ENCODE results near the gene CFAP20DC.
A peak's percentile ranks its signal among the peaks of the same experiment; 100 is the strongest.
"Not testable (repeated sequence)": the region's sequence is repeated elsewhere in the genome, so short reads cannot be mapped to it uniquely, and the experiment has no call there.

The CFAP20DC gene

DNA sequence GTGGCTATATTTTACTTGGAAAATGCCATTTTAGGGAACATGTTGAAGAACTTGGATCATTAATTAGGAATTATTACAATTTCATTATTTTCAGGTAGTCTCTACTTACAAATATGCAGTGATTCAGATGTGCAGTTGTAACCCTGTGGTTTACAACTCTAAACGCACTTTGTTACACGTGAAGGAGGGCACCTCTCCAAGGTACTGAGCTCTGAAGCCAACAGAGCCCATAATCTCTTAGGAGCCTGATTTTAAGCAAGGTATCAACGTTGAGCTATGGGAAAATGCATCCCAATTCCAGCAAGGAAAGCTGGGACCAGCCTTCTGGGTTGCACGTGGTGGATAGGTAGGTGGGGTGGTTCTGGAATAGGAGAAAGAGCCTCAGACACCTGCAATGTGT, 301.8 kb downstream of the CFAP20DC start:
- H3K4me3 Mint-ChIP-seq, result no peak overlapping the region
- no peak for DNase-seq (ENCODE audit: low spot score in 2 of 2)
- H3K4me1 Mint-ChIP-seq, result no peaks in the 10 kb centered on the region
- H3K36me3 Mint-ChIP-seq, result no peaks in the 10 kb centered on the region
- no peaks in the 10 kb centered on the region for H3K9me3 Mint-ChIP-seq
- H3K27ac Mint-ChIP-seq, result no peak overlapping the region
- ATAC-seq, result no peak

DNA sequence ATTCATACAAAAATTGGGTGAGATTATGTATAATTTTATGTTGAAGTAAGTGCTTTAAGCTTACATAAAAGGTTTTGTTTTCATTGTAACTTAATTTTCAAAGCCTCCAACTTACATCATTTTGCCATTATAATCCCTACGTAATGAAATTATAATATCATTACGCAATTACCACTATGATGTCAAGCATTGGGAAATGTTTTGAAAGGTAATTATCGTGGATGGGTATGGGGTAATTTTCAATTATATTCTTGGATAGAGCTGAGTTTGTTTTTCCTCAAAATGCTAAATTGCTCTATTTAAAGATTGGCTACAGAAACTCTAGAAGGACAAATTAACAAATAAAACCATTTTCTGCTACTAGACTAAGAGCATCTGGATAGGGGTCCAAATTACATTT, 303.1 kb downstream of the CFAP20DC start:
- H3K4me1 Mint-ChIP-seq, result no peaks in the 10 kb centered on the region
- H3K4me3 Mint-ChIP-seq, result no peak overlapping the region
- no peak overlapping the region for H3K27ac Mint-ChIP-seq
- no peaks in the 10 kb centered on the region for H3K36me3 Mint-ChIP-seq
- DNase-seq (ENCODE audit: low spot score in 2 of 2), result no peak
- H3K9me3 Mint-ChIP-seq, result no peaks in the 10 kb centered on the region
- ATAC-seq, result no peak

DNA sequence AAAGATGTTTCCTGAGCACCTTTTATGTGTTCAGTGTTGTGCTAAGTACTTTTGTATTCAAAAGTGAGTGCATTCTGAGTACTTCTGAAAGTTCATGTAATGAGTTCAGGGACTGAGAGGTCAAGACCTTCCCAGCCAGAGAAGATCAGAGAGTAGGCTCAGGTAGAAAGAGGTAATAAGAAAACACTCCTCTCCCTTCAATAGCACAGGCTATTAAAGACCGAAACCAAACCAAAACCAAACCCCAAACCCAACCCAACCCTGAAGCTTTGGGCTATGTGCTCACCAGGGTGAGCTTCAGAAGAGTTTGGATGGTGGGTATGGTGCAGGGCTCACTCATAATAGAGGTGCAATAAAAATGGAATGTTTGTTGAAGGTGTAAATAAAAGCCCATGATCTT, 306.5 kb downstream of the CFAP20DC start:
- Mint-ChIP-seq H3K9me3 (no peaks in the 10 kb centered on the region), H3K4me3 (no peak overlapping the region), H3K27ac (no peak overlapping the region), H3K36me3 (no peaks in the 10 kb centered on the region), H3K4me1 (no peaks in the 10 kb centered on the region)
- ATAC-seq (no peak), DNase-seq (ENCODE audit: low spot score in 2 of 2) (no peak)

DNA sequence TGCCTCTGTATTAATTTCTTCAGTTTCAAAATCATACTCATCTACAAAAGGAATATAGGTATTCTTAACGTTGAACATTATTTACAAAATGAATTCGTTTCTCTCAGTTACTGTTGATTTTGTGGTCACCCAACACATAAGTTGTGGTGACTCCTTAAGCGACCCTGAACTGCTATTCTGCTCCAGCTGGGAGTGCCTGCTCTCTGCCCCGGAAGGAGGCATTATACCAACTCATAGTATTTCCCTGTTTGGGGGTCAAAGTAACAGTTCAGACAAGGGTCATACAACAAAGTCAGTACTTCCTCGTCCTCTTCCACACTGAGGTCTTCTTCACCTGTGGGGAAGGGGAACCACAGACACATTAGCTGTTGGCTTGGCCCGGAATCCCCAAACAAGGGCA, 307.6 kb downstream of the CFAP20DC start:
- no peaks in the 10 kb centered on the region for H3K9me3 Mint-ChIP-seq
- H3K4me1 Mint-ChIP-seq, result no peaks in the 10 kb centered on the region
- no peak overlapping the region for H3K4me3 Mint-ChIP-seq
- no peaks in the 10 kb centered on the region for H3K36me3 Mint-ChIP-seq
- no peak for DNase-seq (ENCODE audit: low spot score in 2 of 2)
- no peak overlapping the region for H3K27ac Mint-ChIP-seq
- no peak for ATAC-seq

DNA sequence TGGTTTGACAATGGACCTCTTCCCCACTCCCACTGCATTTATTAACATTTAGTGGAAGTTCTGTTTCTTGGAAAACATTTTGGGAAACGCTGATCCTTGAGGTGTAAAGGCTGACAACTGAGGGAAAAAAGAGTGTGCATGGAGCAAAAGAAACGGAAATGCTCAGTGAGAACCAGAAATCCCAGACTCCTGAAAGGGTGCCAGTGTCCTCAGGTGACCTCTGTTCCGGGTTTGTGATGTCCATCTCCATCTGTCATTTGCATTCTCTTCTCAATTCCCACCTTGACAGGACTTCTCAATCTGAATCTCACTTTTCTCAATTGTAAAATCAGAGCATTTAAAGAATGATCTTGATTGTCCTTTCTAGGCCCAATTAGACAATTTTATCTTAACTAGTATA, 312.2 kb downstream of the CFAP20DC start:
- Mint-ChIP-seq H3K36me3 (no peaks in the 10 kb centered on the region), H3K4me3 (no peak overlapping the region), H3K9me3 (no peaks in the 10 kb centered on the region), H3K4me1 (no peaks in the 10 kb centered on the region), H3K27ac (no peak overlapping the region)
- DNase-seq (ENCODE audit: low spot score in 2 of 2) (no peak), ATAC-seq (no peak)

- Mint-ChIP-seq H3K4me3 (no peak overlapping the region), H3K9me3 (no peaks in the 10 kb centered on the region), H3K36me3 (no peaks in the 10 kb centered on the region), H3K27ac (no peak overlapping the region), H3K4me1 (no peaks in the 10 kb centered on the region)
- DNase-seq (ENCODE audit: low spot score in 2 of 2) (no peak), ATAC-seq (no peak)
These were observed 318.2 kb downstream of the CFAP20DC start for GRCh38 chr3:58731673-58732072.

- ATAC-seq (peak; percentile 34), DNase-seq (ENCODE audit: low spot score in 2 of 2) (no peak)
- no peak overlapping the region for H3K4me3 Mint-ChIP-seq
- H3K4me1 Mint-ChIP-seq, result no peaks in the 10 kb centered on the region
- H3K27ac Mint-ChIP-seq, result no peak overlapping the region
- no peaks in the 10 kb centered on the region for H3K36me3 Mint-ChIP-seq
- H3K9me3 Mint-ChIP-seq, result no peaks in the 10 kb centered on the region
These were observed 321.1 kb downstream of the CFAP20DC start for GRCh38 chr3:58728723-58729122.

DNA sequence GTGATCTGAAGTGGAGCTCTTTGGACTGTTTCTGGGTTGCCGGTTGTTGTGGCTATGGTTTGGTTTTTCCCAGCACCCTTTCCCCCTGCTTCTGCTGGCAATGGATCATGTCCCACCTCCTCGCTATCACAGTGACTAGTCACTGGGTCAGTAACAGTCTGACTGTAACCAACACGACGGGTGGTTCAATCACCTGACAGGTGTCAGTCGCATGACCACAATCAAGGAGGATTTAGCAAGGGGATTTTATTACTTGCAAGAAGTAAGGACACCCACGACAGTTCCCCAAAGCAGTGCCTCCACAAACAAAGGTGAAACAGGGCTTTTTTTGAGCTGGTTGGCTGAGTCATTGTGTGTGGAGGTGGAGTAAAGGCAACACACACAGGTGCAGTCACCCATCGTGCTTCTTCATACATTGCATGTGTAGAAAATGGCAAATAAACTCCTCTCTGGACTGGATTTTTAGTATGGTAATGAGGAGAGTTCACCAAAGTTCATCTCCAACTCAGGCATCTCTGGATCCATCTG, 324.4 kb downstream of the CFAP20DC start:
- DNase-seq (ENCODE audit: low spot score in 2 of 2) (no peak), ATAC-seq (no peak)
- no peaks in the 10 kb centered on the region for H3K4me1 Mint-ChIP-seq
- no peaks in the 10 kb centered on the region for H3K9me3 Mint-ChIP-seq
- no peaks in the 10 kb centered on the region for H3K36me3 Mint-ChIP-seq
- H3K27ac Mint-ChIP-seq, result no peak overlapping the region
- no peak overlapping the region for H3K4me3 Mint-ChIP-seq

- no peaks in the 10 kb centered on the region for H3K9me3 Mint-ChIP-seq
- H3K36me3 Mint-ChIP-seq, result no peaks in the 10 kb centered on the region
- no peak overlapping the region for H3K27ac Mint-ChIP-seq
- H3K4me1 Mint-ChIP-seq, result no peaks in the 10 kb centered on the region
- no peak overlapping the region for H3K4me3 Mint-ChIP-seq
- no peak for DNase-seq (ENCODE audit: low spot score in 2 of 2)
- no peak for ATAC-seq
These were observed 325.5 kb downstream of the CFAP20DC start for GRCh38 chr3:58724336-58724735.

GRCh38 chr3:58723173-58723572, 326.7 kb downstream of the CFAP20DC start:
- no peaks in the 10 kb centered on the region for H3K36me3 Mint-ChIP-seq
- ATAC-seq, result no peak
- H3K4me3 Mint-ChIP-seq, result no peak overlapping the region
- DNase-seq (ENCODE audit: low spot score in 2 of 2), result no peak
- no peaks in the 10 kb centered on the region for H3K4me1 Mint-ChIP-seq
- no peak overlapping the region for H3K27ac Mint-ChIP-seq
- no peaks in the 10 kb centered on the region for H3K9me3 Mint-ChIP-seq

DNA sequence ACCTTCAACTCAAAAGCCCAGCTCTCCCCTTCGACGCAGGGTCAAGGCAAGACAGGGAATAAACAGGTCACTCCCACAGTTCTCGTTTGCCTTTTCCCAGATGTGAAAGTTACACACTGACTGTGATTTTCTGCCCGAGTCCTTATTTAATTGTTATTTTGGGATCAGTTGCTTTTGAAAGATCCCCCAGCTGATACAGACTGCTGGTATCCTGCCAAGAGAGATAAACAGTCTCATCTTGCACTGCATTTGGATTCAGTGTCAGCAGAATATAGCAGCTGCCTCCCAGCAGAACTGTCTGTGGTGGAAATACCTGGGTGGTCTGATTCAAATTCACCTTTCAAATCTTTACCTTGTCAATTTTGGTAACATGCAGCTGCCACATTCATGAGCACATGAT, 327.3 kb downstream of the CFAP20DC start:
- DNase-seq (ENCODE audit: low spot score in 2 of 2), result no peak
- Mint-ChIP-seq H3K4me3 (no peak overlapping the region), H3K4me1 (no peaks in the 10 kb centered on the region), H3K36me3 (no peaks in the 10 kb centered on the region), H3K27ac (no peak overlapping the region), H3K9me3 (no peaks in the 10 kb centered on the region)
- no peak for ATAC-seq

GRCh38 chr3:58720526-58720925, 329.3 kb downstream of the CFAP20DC start:
- no peaks in the 10 kb centered on the region for H3K36me3 Mint-ChIP-seq
- H3K4me3 Mint-ChIP-seq, result no peak overlapping the region
- H3K4me1 Mint-ChIP-seq, result no peaks in the 10 kb centered on the region
- no peak overlapping the region for H3K27ac Mint-ChIP-seq
- DNase-seq (ENCODE audit: low spot score in 2 of 2) (no peak), ATAC-seq (no peak)
- no peaks in the 10 kb centered on the region for H3K9me3 Mint-ChIP-seq

DNA sequence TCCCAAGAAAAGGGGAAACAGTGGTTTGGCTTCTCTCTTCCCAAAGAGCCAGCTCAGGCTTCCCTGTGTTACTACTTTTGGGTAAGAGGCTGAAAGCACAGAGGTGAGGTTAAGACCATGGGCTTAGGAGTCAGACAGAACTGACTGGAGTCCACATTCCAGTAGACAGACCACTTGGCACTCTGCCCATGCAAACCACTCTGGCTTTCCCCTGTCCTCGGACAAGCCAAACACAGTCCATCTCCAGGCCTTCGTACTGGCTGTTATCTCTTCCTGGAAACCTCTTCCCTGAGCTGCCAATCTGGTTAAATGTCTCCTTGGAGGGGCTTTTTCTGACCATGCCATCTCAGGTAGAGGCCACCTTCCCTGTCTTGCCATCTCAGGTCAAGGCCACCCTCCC, 330.1 kb downstream of the CFAP20DC start:
- no peak overlapping the region for H3K4me3 Mint-ChIP-seq
- no peaks in the 10 kb centered on the region for H3K36me3 Mint-ChIP-seq
- no peaks in the 10 kb centered on the region for H3K9me3 Mint-ChIP-seq
- ATAC-seq (no peak), DNase-seq (ENCODE audit: low spot score in 2 of 2) (no peak)
- H3K4me1 Mint-ChIP-seq, result no peaks in the 10 kb centered on the region
- no peak overlapping the region for H3K27ac Mint-ChIP-seq

GRCh38 chr3:58713715-58714401, 336.0 kb downstream of the CFAP20DC start:
- no peak overlapping the region for H3K27ac Mint-ChIP-seq
- ATAC-seq (no peak), DNase-seq (ENCODE audit: low spot score in 2 of 2) (no peak)
- H3K9me3 Mint-ChIP-seq, result no peaks in the 10 kb centered on the region
- H3K4me3 Mint-ChIP-seq, result no peak overlapping the region
- no peaks in the 10 kb centered on the region for H3K4me1 Mint-ChIP-seq
- H3K36me3 Mint-ChIP-seq, result no peaks in the 10 kb centered on the region

DNA sequence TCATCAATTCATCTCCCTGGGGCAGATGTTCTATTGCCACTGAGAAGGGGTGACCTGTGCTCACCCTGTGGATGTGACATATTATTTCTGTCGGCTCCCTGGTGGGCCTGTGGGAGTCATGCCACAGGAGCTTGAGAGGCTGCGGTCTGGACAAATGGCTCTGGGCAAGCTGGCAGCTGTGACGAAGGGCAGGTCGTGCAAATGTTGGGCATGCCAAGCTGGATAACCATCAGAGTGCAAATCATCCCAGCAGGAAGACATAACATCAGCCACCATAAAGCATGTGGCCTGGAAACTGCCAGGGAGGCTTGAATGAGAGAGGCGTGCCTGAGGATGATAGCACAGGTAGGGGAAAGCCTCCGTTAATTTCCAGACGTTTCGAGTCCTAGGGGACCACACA, 338.0 kb downstream of the CFAP20DC start:
- H3K9me3 Mint-ChIP-seq, result no peaks in the 10 kb centered on the region
- no peak overlapping the region for H3K27ac Mint-ChIP-seq
- no peaks in the 10 kb centered on the region for H3K4me1 Mint-ChIP-seq
- DNase-seq (ENCODE audit: low spot score in 2 of 2), result no peak
- no peak overlapping the region for H3K4me3 Mint-ChIP-seq
- ATAC-seq, result no peak
- H3K36me3 Mint-ChIP-seq, result no peaks in the 10 kb centered on the region

- not testable (repeated sequence) for ATAC-seq; DNase-seq (ENCODE audit: low spot score in 2 of 2); H3K4me3 Mint-ChIP-seq; H3K4me1 Mint-ChIP-seq; H3K9me3 Mint-ChIP-seq; H3K27ac Mint-ChIP-seq; H3K36me3 Mint-ChIP-seq
These were observed 340.8 kb downstream of the CFAP20DC start for GRCh38 chr3:58708983-58709382.

Measured in stimulated activated effector memory CD8-positive, alpha-beta T cell treated with anti-CD3 and anti-CD28 coated beads, Interleukin-12 subunit alpha, Interleukin-12 subunit beta, amount 100 ng/mL, for 72 hours (primary cell).